WTC11 (cell line): ENCODE data around the gene DARS1. TPM values are rescaled to one million over a fixed set of nuclear protein-coding genes. Genes with fewer than 3 reads are reported as not detected.

Experiments used
- ATF1 ChIP-seq: sonication (generic); formaldehyde crosslinking; IDR thresholded peaks from 2 replicates; pipeline ENCODE4 v1.8.1; 2023; ENCODE audit warnings: mild to moderate bottlenecking, moderate library complexity, missing genetic modification reagents
- CDX4 ChIP-seq: fragments of 250-450 bp; sonication (Bioruptor Pico); IDR thresholded peaks from 2 replicates; pipeline ENCODE4 v1.9.0; 2021; ENCODE audit warnings: moderate library complexity, mild to moderate bottlenecking, inconsistent platforms, borderline replicate concordance
- E2F1 ChIP-seq: sonication (generic); formaldehyde crosslinking; IDR thresholded peaks from 2 replicates; pipeline ENCODE4 v1.8.0; 2022; ENCODE audit warnings: mild to moderate bottlenecking, missing genetic modification reagents
- ELF4 ChIP-seq: sonication (generic); formaldehyde crosslinking; IDR thresholded peaks from 2 replicates; pipeline ENCODE4 v1.8.1; 2022; ENCODE audit warnings: low read depth, mild to moderate bottlenecking, moderate library complexity, missing genetic modification reagents
- ESRRA ChIP-seq: sonication (generic); formaldehyde crosslinking; IDR thresholded peaks from 2 replicates; pipeline ENCODE4 v1.8.1; 2022; ENCODE audit warnings: mild to moderate bottlenecking, missing genetic modification reagents, borderline replicate concordance
- FOXJ3 ChIP-seq: sonication (generic); formaldehyde crosslinking; IDR thresholded peaks from 2 replicates; pipeline ENCODE4 v1.9.0; 2021; ENCODE audit warnings: missing genetic modification reagents, mild to moderate bottlenecking, borderline replicate concordance
- FOXK1 ChIP-seq: sonication (generic); formaldehyde crosslinking; IDR thresholded peaks from 2 replicates; pipeline ENCODE4 v1.8.0; 2022; ENCODE audit warnings: mild to moderate bottlenecking, moderate library complexity, missing genetic modification reagents
- GABPB1 ChIP-seq: sonication (generic); formaldehyde crosslinking; IDR thresholded peaks from 2 replicates; pipeline ENCODE4 v1.8.1; 2023; ENCODE audit warnings: mild to moderate bottlenecking, missing genetic modification reagents
- GTF2I ChIP-seq: fragments of 250-450 bp; sonication (Bioruptor Pico); conservative IDR thresholded peaks from 2 replicates; pipeline ENCODE4 v1.4.0; 2021; ENCODE audit warnings: mild to moderate bottlenecking
- HMGXB4 ChIP-seq: sonication (generic); formaldehyde crosslinking; IDR thresholded peaks from 2 replicates; pipeline ENCODE4 v1.8.1; 2023; ENCODE audit warnings: mild to moderate bottlenecking, moderate library complexity, missing genetic modification reagents
- MXD4 ChIP-seq: fragments of 250-450 bp; sonication (Bioruptor Pico); IDR thresholded peaks from 2 replicates; pipeline ENCODE4 v1.8.0; 2021; ENCODE audit warnings: mild to moderate bottlenecking, moderate library complexity, borderline replicate concordance
- MYBL2 ChIP-seq: sonication (generic); formaldehyde crosslinking; IDR thresholded peaks from 2 replicates; pipeline ENCODE4 v1.8.1; 2023; ENCODE audit warnings: mild to moderate bottlenecking, moderate library complexity, missing genetic modification reagents
- NR2C2 ChIP-seq: sonication (generic); formaldehyde crosslinking; IDR thresholded peaks from 2 replicates; pipeline ENCODE4 v1.8.0; 2022; ENCODE audit warnings: mild to moderate bottlenecking, missing genetic modification reagents
- NR3C1 ChIP-seq: sonication (generic); formaldehyde crosslinking; conservative IDR thresholded peaks from 2 replicates; pipeline ENCODE4 v1.8.1; 2023; ENCODE audit warnings: low read depth, mild to moderate bottlenecking, missing genetic modification reagents
- RELA ChIP-seq: sonication (generic); formaldehyde crosslinking; IDR thresholded peaks from 2 replicates; pipeline ENCODE4 v1.8.1; 2022; ENCODE audit warnings: missing genetic modification reagents, mild to moderate bottlenecking, borderline replicate concordance
- SMAD4 ChIP-seq: sonication (generic); formaldehyde crosslinking; IDR thresholded peaks from 2 replicates; pipeline ENCODE4 v1.8.0; 2022; ENCODE audit warnings: mild to moderate bottlenecking, missing genetic modification reagents
- ZNF121 ChIP-seq: sonication (generic); formaldehyde crosslinking; IDR thresholded peaks from 2 replicates; pipeline ENCODE4 v1.8.0; 2023; ENCODE audit warnings: missing genetic modification reagents
- ZNF219 ChIP-seq: sonication (generic); formaldehyde crosslinking; IDR thresholded peaks from 2 replicates; pipeline ENCODE4 v1.8.0; 2023; ENCODE audit warnings: missing genetic modification reagents, mild to moderate bottlenecking, borderline replicate concordance
- ZNF232 ChIP-seq: sonication (generic); formaldehyde crosslinking; IDR thresholded peaks from 2 replicates; pipeline ENCODE4 v1.8.0; 2022; ENCODE audit warnings: mild to moderate bottlenecking, missing genetic modification reagents
- ZNF263 ChIP-seq: sonication (generic); formaldehyde crosslinking; IDR thresholded peaks from 2 replicates; pipeline ENCODE4 v1.8.1; 2022; ENCODE audit warnings: low read depth, mild to moderate bottlenecking, moderate library complexity, missing genetic modification reagents
- ZNF396 ChIP-seq: fragments of 250-450 bp; sonication (Bioruptor Pico); IDR thresholded peaks from 2 replicates; pipeline ENCODE4 v1.8.0; 2021; ENCODE audit warnings: mild to moderate bottlenecking, moderate library complexity, borderline replicate concordance
- ZNF671 ChIP-seq: fragments of 250-450 bp; sonication (Bioruptor Pico); IDR thresholded peaks from 2 replicates; pipeline ENCODE4 v1.8.0; 2021; ENCODE audit warnings: mild to moderate bottlenecking
- total RNA-seq: library from RNA; stranded (reverse); gene quantifications from 3 replicates; pipeline ENCODE4 v1.2.3, GENCODE V29; 2021
- TF ChIP-seq, protein P1 (sequence below): sonication (generic); formaldehyde crosslinking; IDR thresholded peaks from 2 replicates; pipeline ENCODE4 v1.8.1; 2022; ENCODE audit warnings: low read depth, missing genetic modification reagents, borderline replicate concordance
- TF ChIP-seq, protein P2 (sequence below): fragments of 250-450 bp; sonication (Bioruptor Pico); IDR thresholded peaks from 2 replicates; pipeline ENCODE4 v1.9.0; 2021; ENCODE audit warnings: mild to moderate bottlenecking
- TF ChIP-seq, protein P3 (sequence below): sonication (generic); formaldehyde crosslinking; IDR thresholded peaks from 2 replicates; pipeline ENCODE4 v1.8.1; 2023; ENCODE audit warnings: mild to moderate bottlenecking, missing genetic modification reagents, moderate library complexity
- TF ChIP-seq, protein P4 (sequence below): sonication (generic); formaldehyde crosslinking; IDR thresholded peaks from 2 replicates; pipeline ENCODE4 v1.8.0; 2023; ENCODE audit warnings: mild to moderate bottlenecking, missing genetic modification reagents
- TF ChIP-seq, protein P5 (sequence below): sonication (generic); formaldehyde crosslinking; IDR thresholded peaks from 2 replicates; pipeline ENCODE4 v1.8.0; 2022; ENCODE audit warnings: mild to moderate bottlenecking, missing genetic modification reagents

DARS1 gene
- total RNA-seq, 1 experiment from 2014 or later = 80.9 TPM

DNA sequence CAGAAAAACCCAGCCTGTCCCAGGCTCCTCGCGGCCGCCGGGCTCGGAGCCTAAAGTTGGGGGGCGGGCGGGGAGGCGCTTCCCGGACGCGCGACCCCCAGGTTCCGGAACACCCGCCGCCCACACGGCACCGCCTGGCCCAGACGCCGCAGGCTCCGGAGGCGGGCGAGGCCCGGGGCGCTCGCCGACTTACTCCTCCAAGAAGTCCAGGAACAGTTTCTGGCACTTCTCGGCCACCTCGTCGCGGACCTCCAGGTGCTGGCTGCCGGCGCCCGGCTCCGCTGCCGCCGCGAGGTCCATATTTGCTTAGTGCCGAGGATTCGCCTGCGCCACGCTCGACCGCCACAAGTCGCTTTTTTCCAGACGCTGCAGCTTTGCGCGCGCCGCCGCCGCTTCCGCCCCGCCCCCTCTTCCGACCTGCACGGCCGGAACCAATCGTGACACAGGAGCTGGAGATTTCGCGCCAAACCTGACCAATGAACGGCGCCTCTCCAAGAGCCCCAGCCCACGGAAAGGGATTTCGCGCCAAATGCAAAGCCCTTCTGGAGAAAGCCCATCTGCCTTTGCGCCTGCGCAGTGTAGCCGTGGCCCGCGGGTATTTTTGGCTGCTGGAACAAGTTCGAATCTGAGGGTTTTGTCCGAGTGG, 109.2 kb downstream of the DARS1 start, which contains the start of gene MCM6 (continued):
- TF ChIP-seq HMGXB4 (CRISPR knock-in tag) = peak; percentile 85
- TF ChIP-seq NR3C1 (CRISPR knock-in tag) = peak; percentile 99
- TF ChIP-seq MXD4 = no peak
- peak; percentile 86 for TF ChIP-seq ESRRA (CRISPR knock-in tag)
- TF ChIP-seq ZNF671 (CRISPR knock-in tag) = no peak
- peak; percentile 96 for TF ChIP-seq ELF4
- TF ChIP-seq, protein P1, sequence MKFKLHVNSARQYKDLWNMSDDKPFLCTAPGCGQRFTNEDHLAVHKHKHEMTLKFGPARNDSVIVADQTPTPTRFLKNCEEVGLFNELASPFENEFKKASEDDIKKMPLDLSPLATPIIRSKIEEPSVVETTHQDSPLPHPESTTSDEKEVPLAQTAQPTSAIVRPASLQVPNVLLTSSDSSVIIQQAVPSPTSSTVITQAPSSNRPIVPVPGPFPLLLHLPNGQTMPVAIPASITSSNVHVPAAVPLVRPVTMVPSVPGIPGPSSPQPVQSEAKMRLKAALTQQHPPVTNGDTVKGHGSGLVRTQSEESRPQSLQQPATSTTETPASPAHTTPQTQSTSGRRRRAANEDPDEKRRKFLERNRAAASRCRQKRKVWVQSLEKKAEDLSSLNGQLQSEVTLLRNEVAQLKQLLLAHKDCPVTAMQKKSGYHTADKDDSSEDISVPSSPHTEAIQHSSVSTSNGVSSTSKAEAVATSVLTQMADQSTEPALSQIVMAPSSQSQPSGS (CRISPR knock-in tag) = peak; percentile 76; the same call in 1 of the 2 replicates
- TF ChIP-seq RELA (CRISPR knock-in tag) = peak; percentile 94; the same call in 1 of the 2 replicates
- TF ChIP-seq ZNF121 = no peak
- peak; percentile 93 for TF ChIP-seq E2F1 (CRISPR knock-in tag)
- TF ChIP-seq, protein P2, sequence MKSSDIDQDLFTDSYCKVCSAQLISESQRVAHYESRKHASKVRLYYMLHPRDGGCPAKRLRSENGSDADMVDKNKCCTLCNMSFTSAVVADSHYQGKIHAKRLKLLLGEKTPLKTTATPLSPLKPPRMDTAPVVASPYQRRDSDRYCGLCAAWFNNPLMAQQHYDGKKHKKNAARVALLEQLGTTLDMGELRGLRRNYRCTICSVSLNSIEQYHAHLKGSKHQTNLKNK = no peak
- TF ChIP-seq ATF1 (CRISPR knock-in tag) = 0 out of 2 replicates have a peak, but pooled peaks have one; percentile 76
- TF ChIP-seq MYBL2 (CRISPR knock-in tag) = peak; percentile 93
- no peak for TF ChIP-seq ZNF396
- TF ChIP-seq FOXK1 (CRISPR knock-in tag) = peak; percentile 96
- peak; percentile 60; the same call in 1 of the 2 replicates for TF ChIP-seq ZNF263 (CRISPR knock-in tag)
- TF ChIP-seq GABPB1 (CRISPR knock-in tag) = peak; percentile 56
- TF ChIP-seq, protein P3, sequence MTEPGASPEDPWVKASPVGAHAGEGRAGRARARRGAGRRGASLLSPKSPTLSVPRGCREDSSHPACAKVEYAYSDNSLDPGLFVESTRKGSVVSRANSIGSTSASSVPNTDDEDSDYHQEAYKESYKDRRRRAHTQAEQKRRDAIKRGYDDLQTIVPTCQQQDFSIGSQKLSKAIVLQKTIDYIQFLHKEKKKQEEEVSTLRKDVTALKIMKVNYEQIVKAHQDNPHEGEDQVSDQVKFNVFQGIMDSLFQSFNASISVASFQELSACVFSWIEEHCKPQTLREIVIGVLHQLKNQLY (CRISPR knock-in tag) = peak; percentile 94; the same call in 1 of the 2 replicates
- TF ChIP-seq, protein P4, sequence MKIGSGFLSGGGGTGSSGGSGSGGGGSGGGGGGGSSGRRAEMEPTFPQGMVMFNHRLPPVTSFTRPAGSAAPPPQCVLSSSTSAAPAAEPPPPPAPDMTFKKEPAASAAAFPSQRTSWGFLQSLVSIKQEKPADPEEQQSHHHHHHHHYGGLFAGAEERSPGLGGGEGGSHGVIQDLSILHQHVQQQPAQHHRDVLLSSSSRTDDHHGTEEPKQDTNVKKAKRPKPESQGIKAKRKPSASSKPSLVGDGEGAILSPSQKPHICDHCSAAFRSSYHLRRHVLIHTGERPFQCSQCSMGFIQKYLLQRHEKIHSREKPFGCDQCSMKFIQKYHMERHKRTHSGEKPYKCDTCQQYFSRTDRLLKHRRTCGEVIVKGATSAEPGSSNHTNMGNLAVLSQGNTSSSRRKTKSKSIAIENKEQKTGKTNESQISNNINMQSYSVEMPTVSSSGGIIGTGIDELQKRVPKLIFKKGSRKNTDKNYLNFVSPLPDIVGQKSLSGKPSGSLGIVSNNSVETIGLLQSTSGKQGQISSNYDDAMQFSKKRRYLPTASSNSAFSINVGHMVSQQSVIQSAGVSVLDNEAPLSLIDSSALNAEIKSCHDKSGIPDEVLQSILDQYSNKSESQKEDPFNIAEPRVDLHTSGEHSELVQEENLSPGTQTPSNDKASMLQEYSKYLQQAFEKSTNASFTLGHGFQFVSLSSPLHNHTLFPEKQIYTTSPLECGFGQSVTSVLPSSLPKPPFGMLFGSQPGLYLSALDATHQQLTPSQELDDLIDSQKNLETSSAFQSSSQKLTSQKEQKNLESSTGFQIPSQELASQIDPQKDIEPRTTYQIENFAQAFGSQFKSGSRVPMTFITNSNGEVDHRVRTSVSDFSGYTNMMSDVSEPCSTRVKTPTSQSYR (CRISPR knock-in tag) = peak; percentile 93; the same call in 1 of the 2 replicates
- TF ChIP-seq CDX4 (CRISPR knock-in tag) = no peak
- no peak for TF ChIP-seq FOXJ3 (CRISPR knock-in tag)
- TF ChIP-seq GTF2I (CRISPR knock-in tag) = no peak
- TF ChIP-seq, protein P5, sequence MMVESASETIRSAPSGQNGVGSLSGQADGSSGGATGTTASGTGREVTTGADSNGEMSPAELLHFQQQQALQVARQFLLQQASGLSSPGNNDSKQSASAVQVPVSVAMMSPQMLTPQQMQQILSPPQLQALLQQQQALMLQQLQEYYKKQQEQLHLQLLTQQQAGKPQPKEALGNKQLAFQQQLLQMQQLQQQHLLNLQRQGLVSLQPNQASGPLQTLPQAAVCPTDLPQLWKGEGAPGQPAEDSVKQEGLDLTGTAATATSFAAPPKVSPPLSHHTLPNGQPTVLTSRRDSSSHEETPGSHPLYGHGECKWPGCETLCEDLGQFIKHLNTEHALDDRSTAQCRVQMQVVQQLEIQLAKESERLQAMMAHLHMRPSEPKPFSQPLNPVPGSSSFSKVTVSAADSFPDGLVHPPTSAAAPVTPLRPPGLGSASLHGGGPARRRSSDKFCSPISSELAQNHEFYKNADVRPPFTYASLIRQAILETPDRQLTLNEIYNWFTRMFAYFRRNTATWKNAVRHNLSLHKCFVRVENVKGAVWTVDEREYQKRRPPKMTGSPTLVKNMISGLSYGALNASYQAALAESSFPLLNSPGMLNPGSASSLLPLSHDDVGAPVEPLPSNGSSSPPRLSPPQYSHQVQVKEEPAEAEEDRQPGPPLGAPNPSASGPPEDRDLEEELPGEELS (CRISPR knock-in tag) = peak; percentile 98
- TF ChIP-seq ZNF232 (CRISPR knock-in tag) = peak; percentile 99
- TF ChIP-seq NR2C2 = peak; percentile 60
- TF ChIP-seq ZNF219 (CRISPR knock-in tag) = peak; percentile 58; the same call in 1 of the 2 replicates
- TF ChIP-seq SMAD4 (CRISPR knock-in tag) = peak; percentile 91
